DOHH2 (cell line): ENCODE measurements around the gene COX14.

Experiments
- H3F3A ChIP-seq: fragments of 200-600 bp; sonication (generic), shearing (Covaris generic); 2 replicates; pipeline ENCODE4 v1.6.0; 2016; ENCODE audit warnings: antibody characterized with exemption, mild to moderate bottlenecking; ENCODE audit not compliant: control insufficient read depth, insufficient read depth
- H3K27ac ChIP-seq: fragments of 200-600 bp; sonication (generic); 2 replicates; pipeline ENCODE4 v1.5.1; 2014; ENCODE audit warnings: low read depth, mild to moderate bottlenecking, low read length, moderate library complexity
- H3K27me3 ChIP-seq: fragments of 200-600 bp; sonication (generic); 2 replicates; pipeline ENCODE4 v1.6.1; 2014; ENCODE audit warnings: mild to moderate bottlenecking, low read length, mixed read lengths; ENCODE audit not compliant: control insufficient read depth
- H3K36me3 ChIP-seq: fragments of 200-600 bp; sonication (generic); 2 replicates; pipeline ENCODE4 v1.6.1; 2014; ENCODE audit warnings: mild to moderate bottlenecking, low read length, moderate library complexity, mixed read lengths; ENCODE audit not compliant: control insufficient read depth
- H3K4me1 ChIP-seq: fragments of 200-600 bp; sonication (generic); 2 replicates; pipeline ENCODE4 v1.6.1; 2014; ENCODE audit warnings: mild to moderate bottlenecking, low read length, mixed read lengths; ENCODE audit not compliant: control insufficient read depth
- H3K4me2 ChIP-seq: fragments of 200-600 bp; sonication (generic); 2 replicates; pipeline ENCODE4 v1.6.0; 2014; ENCODE audit warnings: mild to moderate bottlenecking, low read length, moderate library complexity
- H3K4me3 ChIP-seq: fragments of 200-600 bp; sonication (generic); 2 replicates; pipeline ENCODE4 v1.5.1; 2014; ENCODE audit warnings: mild to moderate bottlenecking, low read length, mixed read lengths
- H3K79me2 ChIP-seq: fragments of 200-600 bp; sonication (generic); 2 replicates; pipeline ENCODE4 v1.6.1; 2014; ENCODE audit warnings: mild to moderate bottlenecking, low read length, mixed read lengths; ENCODE audit not compliant: control insufficient read depth
- H3K9me2 ChIP-seq: fragments of 200-600 bp; sonication (generic); replicated peaks from 2 replicates; pipeline ENCODE4 v1.6.1; 2014; ENCODE audit warnings: mild to moderate bottlenecking, low read length, mixed read lengths; ENCODE audit not compliant: control insufficient read depth
- H3K9me3 ChIP-seq: fragments of 200-600 bp; sonication (generic); 2 replicates; pipeline ENCODE4 v1.6.1; 2014; ENCODE audit warnings: antibody characterized with exemption, low read length, mixed read lengths; ENCODE audit not compliant: control insufficient read depth, insufficient read depth
- H4K20me1 ChIP-seq: fragments of 200-600 bp; sonication (generic); 2 replicates; pipeline ENCODE4 v1.6.0; 2014; ENCODE audit warnings: low read depth, mild to moderate bottlenecking, antibody characterized with exemption, low read length, moderate library complexity; ENCODE audit not compliant: control insufficient read depth, insufficient read depth
- EZH2phosphoT487 ChIP-seq: fragments of 200-600 bp; sonication (generic); IDR thresholded peaks from 2 replicates; pipeline ENCODE4 v1.6.1; 2017; ENCODE audit warnings: borderline replicate concordance, mild to moderate bottlenecking, antibody characterized with exemption, low read length, moderate library complexity, mixed read lengths
- TF ChIP-seq, protein P1 (sequence below): fragments of 200-600 bp; sonication (generic); IDR thresholded peaks from one replicate; pipeline ENCODE4 v1.5.1; 2014; ENCODE audit warnings: antibody characterized with exemption, mild to moderate bottlenecking, low read depth, low read length; ENCODE audit not compliant: poor library complexity, severe bottlenecking

The COX14 gene

DNA sequence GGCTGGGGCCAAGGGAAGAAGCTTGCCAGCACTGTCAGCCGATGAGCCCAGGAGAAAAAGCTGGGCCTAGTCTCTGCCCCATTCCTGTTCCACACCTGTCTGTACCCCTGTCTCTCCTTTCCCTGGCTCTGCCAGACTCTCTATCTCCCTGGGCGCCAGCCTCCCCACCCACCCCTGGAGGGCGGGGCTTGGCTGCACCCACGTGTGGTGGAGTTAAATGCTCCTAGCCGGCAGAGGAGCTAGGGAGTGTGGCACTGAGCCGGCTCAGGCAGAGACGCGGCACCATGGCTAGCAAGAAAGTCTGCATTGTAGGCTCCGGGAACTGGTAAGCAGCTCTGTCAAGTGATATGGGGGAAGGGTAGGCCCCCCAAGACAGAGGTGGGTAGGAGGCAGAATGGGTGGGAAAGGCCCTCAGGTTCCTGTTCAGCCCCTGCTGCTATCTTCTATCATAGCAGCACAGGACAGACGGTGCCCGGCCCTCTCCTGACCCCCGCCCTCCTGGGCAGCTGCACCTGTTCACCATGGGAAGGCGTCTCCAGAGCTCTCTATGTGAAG lies 8.2 kb upstream of the COX14 start, which contains the start of gene GPD1:
TSS of gene GPD1 (plus strand) at position 242 of the 555 bp plus-strand sequence. CDS start at position 285, 43 bp downstream.
- no peaks in the 10 kb centered on the region for H4K20me1 ChIP-seq
- H3K79me2 ChIP-seq: no peaks in the 10 kb centered on the region
- no peaks in the 10 kb centered on the region for H3K9me3 ChIP-seq
- H3F3A ChIP-seq: no peaks in the 10 kb centered on the region
- H3K4me1 ChIP-seq: peaks cover 4% of the 10 kb centered on the region; the same call in 1 of the 2 replicates
- no peaks in the 10 kb centered on the region for H3K27me3 ChIP-seq
- no peak within 1 kb of the TSS for H3K4me2 ChIP-seq
- no peak within 1 kb of the TSS for H3K4me3 ChIP-seq
- TF ChIP-seq EZH2phosphoT487: no peak
- TF ChIP-seq, protein P1, sequence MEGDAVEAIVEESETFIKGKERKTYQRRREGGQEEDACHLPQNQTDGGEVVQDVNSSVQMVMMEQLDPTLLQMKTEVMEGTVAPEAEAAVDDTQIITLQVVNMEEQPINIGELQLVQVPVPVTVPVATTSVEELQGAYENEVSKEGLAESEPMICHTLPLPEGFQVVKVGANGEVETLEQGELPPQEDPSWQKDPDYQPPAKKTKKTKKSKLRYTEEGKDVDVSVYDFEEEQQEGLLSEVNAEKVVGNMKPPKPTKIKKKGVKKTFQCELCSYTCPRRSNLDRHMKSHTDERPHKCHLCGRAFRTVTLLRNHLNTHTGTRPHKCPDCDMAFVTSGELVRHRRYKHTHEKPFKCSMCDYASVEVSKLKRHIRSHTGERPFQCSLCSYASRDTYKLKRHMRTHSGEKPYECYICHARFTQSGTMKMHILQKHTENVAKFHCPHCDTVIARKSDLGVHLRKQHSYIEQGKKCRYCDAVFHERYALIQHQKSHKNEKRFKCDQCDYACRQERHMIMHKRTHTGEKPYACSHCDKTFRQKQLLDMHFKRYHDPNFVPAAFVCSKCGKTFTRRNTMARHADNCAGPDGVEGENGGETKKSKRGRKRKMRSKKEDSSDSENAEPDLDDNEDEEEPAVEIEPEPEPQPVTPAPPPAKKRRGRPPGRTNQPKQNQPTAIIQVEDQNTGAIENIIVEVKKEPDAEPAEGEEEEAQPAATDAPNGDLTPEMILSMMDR: no peak
- no peaks in the 10 kb centered on the region for H3K9me2 ChIP-seq
- no peak within 1 kb of the TSS for H3K27ac ChIP-seq
- peaks cover 20% of the 10 kb centered on the region for H3K36me3 ChIP-seq

DNA sequence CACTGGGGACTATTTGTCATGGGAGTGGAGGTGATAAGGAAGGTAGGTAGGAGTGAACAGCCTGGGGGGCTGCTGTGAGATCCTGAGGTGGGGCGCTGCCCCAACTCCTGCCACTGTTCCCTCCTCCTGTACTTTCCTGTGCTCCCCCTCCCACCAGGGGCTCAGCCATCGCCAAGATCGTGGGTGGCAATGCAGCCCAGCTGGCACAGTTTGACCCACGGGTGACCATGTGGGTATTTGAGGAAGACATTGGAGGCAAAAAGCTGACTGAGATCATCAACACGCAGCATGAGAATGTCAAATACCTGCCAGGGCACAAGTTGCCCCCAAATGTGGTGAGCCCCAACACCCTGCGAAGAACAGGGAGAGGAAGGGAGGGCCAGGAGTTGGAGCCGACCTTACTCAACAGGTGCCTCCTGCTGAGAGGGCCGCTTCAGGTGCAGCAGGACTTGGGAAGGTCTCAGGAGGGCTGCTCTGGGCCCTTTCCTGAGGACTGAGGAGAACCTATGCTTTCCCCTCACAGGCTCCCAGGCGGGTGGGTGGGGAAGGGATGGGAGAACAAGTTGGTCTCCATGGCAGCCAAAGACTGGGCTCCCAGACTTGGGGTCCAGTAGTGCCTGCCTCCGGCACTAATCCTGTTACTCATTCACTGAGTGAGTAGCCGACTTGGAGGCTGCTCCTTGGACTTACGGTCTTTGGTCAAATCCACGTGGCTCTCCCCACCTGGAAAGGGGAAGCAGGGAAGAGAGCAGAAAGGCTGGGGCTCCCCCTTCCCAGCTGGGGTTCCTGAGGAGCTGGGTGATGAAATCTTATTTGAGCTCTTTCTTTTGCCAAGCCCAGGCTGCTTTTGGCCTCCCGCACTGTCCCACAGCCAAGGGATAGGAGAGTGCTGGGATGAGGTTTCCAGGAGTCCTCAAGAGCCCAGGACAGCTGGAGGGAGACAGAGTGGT lies 7.3 kb upstream of the COX14 start:
- Histone ChIP-seq H3K4me3 (no peak overlapping the region), H3K36me3 (peaks cover 11% of the 10 kb centered on the region), H3F3A (no peaks in the 10 kb centered on the region), H3K79me2 (no peaks in the 10 kb centered on the region), H3K9me2 (no peaks in the 10 kb centered on the region), H3K27ac (no peak overlapping the region), H3K4me2 (no peak overlapping the region), H3K4me1 (peaks cover 7% of the 10 kb centered on the region), H4K20me1 (no peaks in the 10 kb centered on the region), H3K9me3 (no peaks in the 10 kb centered on the region), H3K27me3 (no peaks in the 10 kb centered on the region)
- TF ChIP-seq, protein P1: no peak
- TF ChIP-seq EZH2phosphoT487: no peak

DNA sequence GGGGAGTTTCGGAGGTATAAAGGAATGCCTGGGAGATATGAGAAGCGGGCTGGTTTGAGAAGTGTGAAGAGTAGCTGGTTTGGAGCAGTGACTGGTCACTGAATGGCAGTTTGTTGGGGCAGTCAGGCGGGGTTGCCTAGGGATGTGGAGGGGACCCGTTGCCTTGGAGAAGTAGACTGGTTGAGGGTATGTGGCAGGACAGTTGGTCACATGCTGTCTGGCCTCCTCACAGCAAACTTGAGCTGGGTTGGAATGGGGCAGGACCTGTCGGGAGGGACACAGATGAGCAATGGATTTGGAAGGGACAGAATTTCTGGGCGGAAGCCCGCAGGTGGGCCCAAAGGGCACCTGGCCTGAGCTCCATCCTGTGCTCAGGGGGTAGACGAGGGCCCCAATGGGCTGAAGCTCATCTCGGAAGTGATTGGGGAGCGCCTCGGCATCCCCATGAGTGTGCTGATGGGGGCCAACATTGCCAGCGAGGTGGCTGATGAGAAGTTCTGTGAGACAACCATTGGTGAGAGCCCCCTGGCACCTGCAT lies 6.1 kb upstream of the COX14 start:
- H3K27me3 ChIP-seq: no peaks in the 10 kb centered on the region
- no peaks in the 10 kb centered on the region for H3K9me3 ChIP-seq

More for the DNA sequence above, 6.1 kb upstream of the COX14 start:
- Histone ChIP-seq H3K4me2 (no peak overlapping the region), H3K4me1 (peaks cover 20% of the 10 kb centered on the region), H4K20me1 (no peaks in the 10 kb centered on the region), H3K79me2 (no peaks in the 10 kb centered on the region), H3K36me3 (no peaks in the 10 kb centered on the region), H3K9me2 (no peaks in the 10 kb centered on the region), H3K4me3 (no peak overlapping the region), H3F3A (peaks cover 4% of the 10 kb centered on the region; the same call in 1 of the 2 replicates), H3K27ac (no peak overlapping the region)
- TF ChIP-seq EZH2phosphoT487: no peak
- TF ChIP-seq, protein P1: no peak
